22Rv1 (cell line): Measurements from ENCODE around the gene KIF6.

Experiments used
- H3K27ac ChIP-seq: fragments of 450-650 bp; 2 replicates; pipeline ENCODE4 v1.5.1; 2017
- CTCF ChIP-seq: fragments of 450-650 bp; IDR thresholded peaks from 2 replicates; pipeline ENCODE4 v1.5.1; 2017; ENCODE audit warnings: mild to moderate bottlenecking
- ZFX ChIP-seq: fragments of 450-650 bp; IDR thresholded peaks from 2 replicates; pipeline ENCODE4 v1.6.1; 2017; ENCODE audit warnings: antibody characterized with exemption, borderline replicate concordance

The KIF6 gene

GRCh38 chr6:39530201-39530759 is 194.9 kb downstream of the KIF6 start:
- TF ChIP-seq CTCF (no peak), ZFX (no peak)
- H3K27ac ChIP-seq: no peak overlapping the region

- H3K27ac ChIP-seq: no peak overlapping the region
- TF ChIP-seq ZFX (no peak), CTCF (no peak)
These were observed 197.2 kb downstream of the KIF6 start for GRCh38 chr6:39527792-39528564.

DNA sequence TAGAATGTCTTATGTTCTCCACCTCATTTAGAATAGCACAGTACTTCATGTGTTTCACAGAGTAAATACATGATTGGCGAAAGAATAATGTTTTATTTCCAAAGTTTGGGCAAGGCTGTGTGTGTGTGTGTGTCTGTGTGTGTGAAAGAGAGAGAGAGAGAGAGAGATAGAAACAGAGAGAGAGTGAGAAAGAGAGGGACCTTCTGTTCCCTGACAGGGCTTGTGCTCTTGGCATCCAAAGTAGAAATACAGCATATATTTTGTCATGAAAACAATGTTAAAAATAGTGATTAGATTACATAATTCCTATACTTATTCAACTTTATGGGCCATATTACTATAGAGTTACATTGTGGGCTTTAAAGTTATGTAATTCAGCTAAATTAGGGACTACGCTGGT is 201.2 kb downstream of the KIF6 start:
- TF ChIP-seq CTCF (no peak), ZFX (no peak)
- H3K27ac ChIP-seq: no peak overlapping the region

- H3K27ac ChIP-seq: no peak overlapping the region
- no peak for TF ChIP-seq ZFX
- TF ChIP-seq CTCF: no peak
These were observed 203.2 kb downstream of the KIF6 start for GRCh38 chr6:39521958-39522357.

GRCh38 chr6:39520916-39521315 is 204.3 kb downstream of the KIF6 start:
- TF ChIP-seq CTCF (no peak), ZFX (no peak)
- no peak overlapping the region for H3K27ac ChIP-seq

DNA sequence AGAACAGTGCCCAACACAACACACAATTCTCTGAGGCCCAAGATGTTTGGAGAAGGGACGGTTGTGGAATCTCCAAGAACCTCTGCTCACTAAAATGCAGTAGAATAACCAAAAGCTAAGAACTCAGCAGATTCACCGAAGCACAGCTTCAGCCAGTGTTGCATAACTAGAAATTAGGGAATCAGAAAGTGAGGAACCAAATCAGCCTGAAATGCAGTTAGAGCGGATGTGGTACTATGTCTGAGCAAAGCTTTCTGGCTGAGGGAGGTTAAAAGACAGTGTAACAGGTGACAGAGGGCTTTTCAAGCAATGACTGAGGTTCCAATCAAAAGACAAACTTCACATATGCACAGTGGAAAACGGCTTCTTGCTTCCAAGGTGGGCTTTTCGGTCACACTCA is 204.8 kb downstream of the KIF6 start:
- TF ChIP-seq ZFX (no peak), CTCF (no peak)
- H3K27ac ChIP-seq: no peak overlapping the region

- no peak overlapping the region for H3K27ac ChIP-seq
- no peak for TF ChIP-seq CTCF
- TF ChIP-seq ZFX: no peak
These were observed 207.0 kb downstream of the KIF6 start for GRCh38 chr6:39518221-39518620.
